HG03571 (cell line): Measurements from ENCODE around the gene FSHR.
A peak's percentile ranks its signal among the peaks of the same experiment; 100 is the strongest.

Source experiments
- ATAC-seq: cut with Tn5 transposase; IDR thresholded peaks from one replicate; pipeline ENCODE4 v1.9.1; 2021; ENCODE audit not compliant: unreplicated experiment

FSHR gene

GRCh38 chr2:49113046-49113445 lies 41.3 kb downstream of the FSHR start:
- ATAC-seq: no peak

- ATAC-seq: no peak
Observed at GRCh38 chr2:49111456-49111855, 42.9 kb downstream of the FSHR start.

GRCh38 chr2:49111006-49111405 lies 43.3 kb downstream of the FSHR start:
- ATAC-seq: no peak

- ATAC-seq: no peak
Observed at GRCh38 chr2:49110571-49110970, 43.7 kb downstream of the FSHR start.

- no peak for ATAC-seq
Observed at GRCh38 chr2:49108851-49109250, 45.5 kb downstream of the FSHR start.

- ATAC-seq: no peak
Observed at GRCh38 chr2:49108436-49108835, 45.9 kb downstream of the FSHR start.

GRCh38 chr2:49105506-49105905 lies 48.8 kb downstream of the FSHR start:
- ATAC-seq: no peak

GRCh38 chr2:49102146-49102545 lies 52.2 kb downstream of the FSHR start:
- no peak for ATAC-seq

- no peak for ATAC-seq
Observed at GRCh38 chr2:49080681-49081080, 73.6 kb downstream of the FSHR start.

- ATAC-seq: no peak
Observed at GRCh38 chr2:49070716-49071115, 83.6 kb downstream of the FSHR start.

GRCh38 chr2:49069829-49070228 lies 84.5 kb downstream of the FSHR start:
- ATAC-seq: no peak

- no peak for ATAC-seq
Observed at GRCh38 chr2:49068613-49069012, 85.7 kb downstream of the FSHR start.

- no peak for ATAC-seq
Observed at GRCh38 chr2:49067971-49068370, 86.3 kb downstream of the FSHR start.

GRCh38 chr2:49053156-49053555 lies 101.2 kb downstream of the FSHR start:
- no peak for ATAC-seq

GRCh38 chr2:49050265-49050664 lies 104.0 kb downstream of the FSHR start:
- no peak for ATAC-seq

GRCh38 chr2:49049161-49049560 lies 105.2 kb downstream of the FSHR start:
- ATAC-seq: no peak

- no peak for ATAC-seq
Observed at GRCh38 chr2:49045083-49045482, 109.2 kb downstream of the FSHR start.

GRCh38 chr2:49044350-49045079 lies 109.8 kb downstream of the FSHR start:
- ATAC-seq: no peak

GRCh38 chr2:49043405-49043982 lies 110.8 kb downstream of the FSHR start:
- no peak for ATAC-seq

- ATAC-seq: peak; percentile 45
Observed at GRCh38 chr2:49042488-49042887, 111.8 kb downstream of the FSHR start.

- no peak for ATAC-seq
Observed at GRCh38 chr2:49041061-49041460, 113.3 kb downstream of the FSHR start.

- no peak for ATAC-seq
Observed at GRCh38 chr2:49037197-49037596, 117.1 kb downstream of the FSHR start.

- ATAC-seq: no peak
Observed at GRCh38 chr2:49035481-49035880, 118.8 kb downstream of the FSHR start.
